MCF 10A (cell line): Measurements from ENCODE around the gene INAVA. TPM values are rescaled to one million over a fixed set of nuclear protein-coding genes. Genes with fewer than 3 reads are reported as not detected.

Experiments used
- BruUV-seq: library from RNA; stranded (reverse); fragments of 400-500 nt; replicated peaks from 2 replicates; lab custom pipeline; 2021; lab: Mats Ljungman, UMichigan
- CTCF ChIA-PET: fragments of 300-600 bp; sonication (Branson Sonifier 250); formaldehyde crosslinking; extraction: SDS; loops from one replicate; lab custom pipeline; 2021; ENCODE audit warnings: antibody characterized with exemption, inconsistent platforms; lab: Yijun Ruan, JAX
- POLR2A ChIA-PET: fragments of 300-600, 350-650 bp; sonication (Branson Sonifier 250); formaldehyde crosslinking; extraction: SDS; loops from one replicate; lab custom pipeline; 2020; ENCODE audit warnings: antibody characterized with exemption, inconsistent platforms; lab: Yijun Ruan, JAX
- DNase-seq: peaks from one replicate; pipeline ENCODE4 v3.0.0-alpha.2; 2018; ENCODE audit not compliant: unreplicated experiment
- H3K27ac Mint-ChIP-seq: one replicate; pipeline ENCODE4 v1.8.0; 2022; ENCODE audit warnings: mild to moderate bottlenecking, low read depth, mixed read lengths; ENCODE audit not compliant: unreplicated experiment
- H3K27me3 Mint-ChIP-seq: one replicate; pipeline ENCODE4 v1.8.0; 2022; ENCODE audit warnings: mixed read lengths; ENCODE audit not compliant: insufficient read depth, unreplicated experiment
- H3K36me3 Mint-ChIP-seq: one replicate; pipeline ENCODE4 v1.8.0; 2022; ENCODE audit warnings: mild to moderate bottlenecking, moderate library complexity, mixed read lengths; ENCODE audit not compliant: insufficient read depth, unreplicated experiment
- H3K4me1 Mint-ChIP-seq: one replicate; pipeline ENCODE4 v1.8.0; 2022; ENCODE audit warnings: mixed read lengths; ENCODE audit not compliant: insufficient read depth, unreplicated experiment
- H3K4me3 Mint-ChIP-seq: one replicate; pipeline ENCODE4 v1.8.0; 2022; ENCODE audit warnings: mild to moderate bottlenecking, moderate library complexity, mixed read lengths; ENCODE audit not compliant: unreplicated experiment
- H3K9me3 Mint-ChIP-seq: one replicate; pipeline ENCODE4 v1.8.0; 2022; ENCODE audit warnings: mixed read lengths; ENCODE audit not compliant: unreplicated experiment
- intact Hi-C: fragments of 100-400 bp; cut with micrococcal nuclease; formaldehyde crosslinking; loops from 2 replicates; pipeline ENCODE4 v1.14.1; 2022
- total RNA-seq: library from RNA; stranded (reverse); gene quantifications from 2 replicates; pipeline ENCODE4 v1.2.3, GENCODE V29; 2022
- TF ChIP-seq, protein P1 (sequence below): fragments of 200-600 bp; IDR thresholded peaks from one replicate; pipeline ENCODE4 v1.8.0; 2022; ENCODE audit warnings: antibody characterized with exemption, mild to moderate bottlenecking; ENCODE audit not compliant: unreplicated experiment

The INAVA gene
- total RNA-seq, 1 experiment from 2014 or later: 30.5 TPM

DNA sequence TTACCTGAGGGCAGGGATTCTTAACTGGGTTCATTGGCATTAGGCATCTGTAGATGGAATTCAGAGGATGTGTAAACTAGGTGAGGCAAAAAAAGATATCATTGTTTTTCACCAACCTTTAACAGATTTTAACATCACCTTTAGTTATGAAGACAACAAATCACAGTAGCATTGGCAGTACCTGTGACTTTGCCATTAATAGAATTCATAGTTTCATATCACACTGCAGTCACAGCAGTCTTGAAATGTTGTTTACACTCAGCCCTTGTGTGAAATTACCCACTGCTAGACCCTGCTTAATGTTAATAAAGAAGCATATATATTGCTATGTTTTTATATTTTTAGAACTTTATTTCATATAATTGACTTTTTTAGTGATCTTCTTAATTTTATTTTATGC, 1.7 kb upstream of the INAVA start:
- BruUV-seq: no TSS peak
- Mint-ChIP-seq H3K27ac (peak overlapping the region; percentile 89), H3K9me3 (no peaks in the 10 kb centered on the region), H3K36me3 (peaks cover 12% of the 10 kb centered on the region), H3K4me3 (no peak overlapping the region), H3K27me3 (no peaks in the 10 kb centered on the region), H3K4me1 (peaks cover 72% of the 10 kb centered on the region)
- ChIA-PET CTCF (interaction anchor here (1.0 to 2.0 kb wide), 2 partner anchors 149 to 271 kb away, joined by 3 to 8 read pairs; no protein-coding TSS in a partner anchor), POLR2A (interaction anchor here (0.7 to 5.7 kb wide), 7 partner anchors 8 to 285 kb away, joined by 3 to 68 read pairs (median 3); no protein-coding TSS in a partner anchor)
- TF ChIP-seq, protein P1, sequence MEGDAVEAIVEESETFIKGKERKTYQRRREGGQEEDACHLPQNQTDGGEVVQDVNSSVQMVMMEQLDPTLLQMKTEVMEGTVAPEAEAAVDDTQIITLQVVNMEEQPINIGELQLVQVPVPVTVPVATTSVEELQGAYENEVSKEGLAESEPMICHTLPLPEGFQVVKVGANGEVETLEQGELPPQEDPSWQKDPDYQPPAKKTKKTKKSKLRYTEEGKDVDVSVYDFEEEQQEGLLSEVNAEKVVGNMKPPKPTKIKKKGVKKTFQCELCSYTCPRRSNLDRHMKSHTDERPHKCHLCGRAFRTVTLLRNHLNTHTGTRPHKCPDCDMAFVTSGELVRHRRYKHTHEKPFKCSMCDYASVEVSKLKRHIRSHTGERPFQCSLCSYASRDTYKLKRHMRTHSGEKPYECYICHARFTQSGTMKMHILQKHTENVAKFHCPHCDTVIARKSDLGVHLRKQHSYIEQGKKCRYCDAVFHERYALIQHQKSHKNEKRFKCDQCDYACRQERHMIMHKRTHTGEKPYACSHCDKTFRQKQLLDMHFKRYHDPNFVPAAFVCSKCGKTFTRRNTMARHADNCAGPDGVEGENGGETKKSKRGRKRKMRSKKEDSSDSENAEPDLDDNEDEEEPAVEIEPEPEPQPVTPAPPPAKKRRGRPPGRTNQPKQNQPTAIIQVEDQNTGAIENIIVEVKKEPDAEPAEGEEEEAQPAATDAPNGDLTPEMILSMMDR: no peak
- intact Hi-C loops: loop anchor here (10.0 kb wide), 1 partner anchor 222 kb away; the partner anchor contains the start of gene CACNA1S
- no peak for DNase-seq

GRCh38 chr1:200893411-200893901, 1.2 kb upstream of the INAVA start:
- peaks cover 17% of the 10 kb centered on the region for H3K36me3 Mint-ChIP-seq
- BruUV-seq: no TSS peak
- intact Hi-C loops: loop anchor here (10.0 kb wide), 1 partner anchor 221 kb away; the partner anchor contains the start of gene CACNA1S
- DNase-seq: no peak
- no peaks in the 10 kb centered on the region for H3K27me3 Mint-ChIP-seq
- peaks cover 75% of the 10 kb centered on the region for H3K4me1 Mint-ChIP-seq
- no peaks in the 10 kb centered on the region for H3K9me3 Mint-ChIP-seq
- peak overlapping the region; percentile 92 for H3K4me3 Mint-ChIP-seq
- TF ChIP-seq, protein P1: no peak
- H3K27ac Mint-ChIP-seq: peak overlapping the region; percentile 89
- ChIA-PET CTCF (interaction anchor here (0.6 to 2.6 kb wide), 7 partner anchors 11 to 271 kb away, joined by 3 to 13 read pairs (median 6); no protein-coding TSS in a partner anchor), POLR2A (interaction anchor here (0.6 to 5.7 kb wide), 11 partner anchors 8 to 285 kb away, joined by 3 to 68 read pairs (median 3); partner anchors contain the start of gene DDX59)

GRCh38 chr1:200895443-200895789, 716 bp downstream of the INAVA start:
- ChIA-PET POLR2A (interaction anchor here (0.6 to 5.7 kb wide), 32 partner anchors 11 to 573 kb away, joined by 3 to 68 read pairs (median 4); partner anchors contain the start of genes CAMSAP2, DDX59, PHLDA3 and TMEM9), CTCF (interaction anchor here (0.6 to 3.9 kb wide), 19 partner anchors 10 to 273 kb away, joined by 3 to 26 read pairs (median 5); no protein-coding TSS in a partner anchor)
- DNase-seq: peak; percentile 62
- Mint-ChIP-seq H3K4me1 (peaks cover 71% of the 10 kb centered on the region), H3K4me3 (peak overlapping the region; percentile 92), H3K9me3 (no peaks in the 10 kb centered on the region), H3K27me3 (no peaks in the 10 kb centered on the region), H3K27ac (peak overlapping the region; percentile 89), H3K36me3 (peaks cover 32% of the 10 kb centered on the region)
- BruUV-seq: no TSS peak
- intact Hi-C loops: loop anchor here (10.0 kb wide), 1 partner anchor 219 kb away; the partner anchor contains the start of gene CACNA1S
- TF ChIP-seq, protein P1: no peak
